GM23338 (cell line): ENCODE data around the gene HIF3A. TPM values are rescaled to one million over a fixed set of nuclear protein-coding genes. Genes with fewer than 3 reads are reported as not detected.

ENCODE experiments used
- ATAC-seq: fragments of 200-7000 bp; cut with Tn5 transposase; 3 replicates; pipeline ENCODE4 v1.9.1; 2020
- DNase-seq: peaks from one replicate; pipeline ENCODE4 v3.0.0-alpha.2; 2015; ENCODE audit warnings: low spot score
- H2AFZ ChIP-seq: fragments of 200-600 bp; sonication (generic); 2 replicates; pipeline ENCODE4 v1.8.0; 2016; ENCODE audit warnings: antibody characterized with exemption, mild to moderate bottlenecking, moderate library complexity
- H3F3A ChIP-seq: fragments of 200-600 bp; sonication (generic); replicated peaks from 2 replicates; pipeline ENCODE4 v1.8.0; 2017; ENCODE audit warnings: antibody characterized with exemption, mixed run types, low read depth
- H3K27ac ChIP-seq: fragments of 200-600 bp; sonication (generic); 2 replicates; pipeline ENCODE4 v1.6.1; 2016; ENCODE audit warnings: low read depth
- H3K27me3 ChIP-seq: fragments of 200-600 bp; sonication (generic); 2 replicates; pipeline ENCODE4 v1.8.0; 2016; ENCODE audit warnings: mild to moderate bottlenecking, mixed run types, moderate library complexity; ENCODE audit not compliant: insufficient read depth
- H3K36me3 ChIP-seq: fragments of 200-600 bp; sonication (generic); 2 replicates; pipeline ENCODE4 v1.8.0; 2016; ENCODE audit warnings: mild to moderate bottlenecking; ENCODE audit not compliant: insufficient read depth
- H3K4me1 ChIP-seq: fragments of 200-600 bp; sonication (generic); 2 replicates; pipeline ENCODE4 v1.8.0; 2016; ENCODE audit warnings: mild to moderate bottlenecking, moderate library complexity; ENCODE audit not compliant: insufficient read depth
- H3K4me2 ChIP-seq: fragments of 200-600 bp; sonication (generic); 2 replicates; pipeline ENCODE4 v1.7.1; 2017; ENCODE audit warnings: mixed run types
- H3K4me3 ChIP-seq: fragments of 200-600 bp; sonication (generic); 2 replicates; pipeline ENCODE4 v1.6.1; 2016; ENCODE audit warnings: mixed run types
- H3K79me2 ChIP-seq: fragments of 200-600 bp; sonication (generic); replicated peaks from 2 replicates; pipeline ENCODE4 v1.8.0; 2017; ENCODE audit warnings: mild to moderate bottlenecking; ENCODE audit not compliant: insufficient read depth
- H3K9me2 ChIP-seq: fragments of 200-600 bp; sonication (generic); 2 replicates; pipeline ENCODE4 v1.8.0; 2017; ENCODE audit not compliant: insufficient read depth
- H4K20me1 ChIP-seq: fragments of 200-600 bp; sonication (generic); replicated peaks from 2 replicates; pipeline ENCODE4 v1.8.0; 2017; ENCODE audit warnings: mild to moderate bottlenecking; ENCODE audit not compliant: insufficient read depth
- H3K27ac Mint-ChIP-seq: 2 replicates; pipeline ENCODE4 v1.8.0; 2020; ENCODE audit warnings: inconsistent platforms, mild to moderate bottlenecking, moderate library complexity, mixed read lengths
- H3K27me3 Mint-ChIP-seq: 3 replicates; pipeline ENCODE4 v1.8.0; 2022; ENCODE audit warnings: low read depth, mild to moderate bottlenecking, moderate library complexity, mixed read lengths, inconsistent platforms; ENCODE audit not compliant: insufficient read depth, poor library complexity
- H3K36me3 Mint-ChIP-seq: 3 replicates; pipeline ENCODE4 v1.8.0; 2021; ENCODE audit warnings: low read depth, mild to moderate bottlenecking, inconsistent platforms, moderate library complexity, mixed read lengths
- H3K4me1 Mint-ChIP-seq: 3 replicates; pipeline ENCODE4 v1.8.0; 2020; ENCODE audit warnings: mild to moderate bottlenecking, inconsistent platforms, mixed read lengths
- H3K4me3 Mint-ChIP-seq: 3 replicates; pipeline ENCODE4 v1.8.0; 2021; ENCODE audit warnings: moderate library complexity, mild to moderate bottlenecking, inconsistent platforms, mixed read lengths
- H3K9me3 Mint-ChIP-seq: 3 replicates; pipeline ENCODE4 v1.8.0; 2020; ENCODE audit warnings: moderate library complexity, mild to moderate bottlenecking, inconsistent platforms, mixed read lengths
- CREB1 ChIP-seq: fragments of 250-450 bp; sonication (Bioruptor Pico); IDR thresholded peaks from 2 replicates; pipeline ENCODE4 v1.5.0; 2020; ENCODE audit warnings: low read depth, mild to moderate bottlenecking, moderate library complexity
- EZH2 ChIP-seq: fragments of 200-600 bp; sonication (generic); IDR thresholded peaks from one replicate; pipeline ENCODE4 v1.8.0; 2017; ENCODE audit warnings: antibody characterized with exemption, mild to moderate bottlenecking, low read depth; ENCODE audit not compliant: unreplicated experiment
- EZH2phosphoT487 ChIP-seq: fragments of 200-600 bp; sonication (generic); IDR thresholded peaks from one replicate; pipeline ENCODE4 v1.8.1; 2018; ENCODE audit warnings: antibody characterized with exemption; ENCODE audit not compliant: unreplicated experiment
- JUNB ChIP-seq: IDR thresholded peaks from one replicate; pipeline ENCODE4 v1.6.1; 2016; ENCODE audit warnings: antibody characterized with exemption; ENCODE audit not compliant: unreplicated experiment
- NANOG ChIP-seq: IDR thresholded peaks from 2 replicates; pipeline ENCODE4 v1.6.1; 2016; ENCODE audit warnings: antibody characterized with exemption, borderline replicate concordance
- POLR2AphosphoS5 ChIP-seq: IDR thresholded peaks from 2 replicates; pipeline ENCODE4 v1.6.1; 2016; ENCODE audit warnings: antibody characterized with exemption, low read depth
- STAT1 ChIP-seq: IDR thresholded peaks from one replicate; pipeline ENCODE4 v1.6.1; 2016; ENCODE audit warnings: antibody characterized with exemption; ENCODE audit not compliant: unreplicated experiment
- ZNF114 ChIP-seq: fragments of 250-450 bp; sonication (Bioruptor Pico); IDR thresholded peaks from 2 replicates; pipeline ENCODE4 v1.5.0; 2020; ENCODE audit warnings: mild to moderate bottlenecking, moderate library complexity
- ZNF331 ChIP-seq: fragments of 250-450 bp; sonication (Bioruptor Pico); IDR thresholded peaks from 2 replicates; pipeline ENCODE4 v1.5.0; 2020; ENCODE audit warnings: low read depth, mild to moderate bottlenecking, moderate library complexity
- polyA plus RNA-seq: library from polyadenylated mRNA; unstranded; fragments of >200 nt; fragmentation: Nextera tagmentation; extraction: Ambion mirVana; gene quantifications from 2 replicates; pipeline ENCODE4 v1.2.1, GENCODE V29; 2016
- total RNA-seq: library from RNA; depleted of rRNA; stranded (reverse); fragments of >200 nt; shearing (Covaris generic); gene quantifications from 2 replicates; pipeline ENCODE4 v1.2.3, GENCODE V29; 2014
- TF ChIP-seq, protein P1 (sequence below): IDR thresholded peaks from 2 replicates; pipeline ENCODE4 v1.6.1; 2016; ENCODE audit warnings: antibody characterized with exemption
- TF ChIP-seq, protein P2 (sequence below): fragments of 250-450 bp; sonication (Bioruptor Pico); IDR thresholded peaks from 2 replicates; pipeline ENCODE4 v1.5.0; 2020; ENCODE audit warnings: mild to moderate bottlenecking, moderate library complexity

HIF3A gene
- total and polyA plus RNA-seq, 2 experiments from 2014 or later = 20.4 to 70.5 TPM

DNA sequence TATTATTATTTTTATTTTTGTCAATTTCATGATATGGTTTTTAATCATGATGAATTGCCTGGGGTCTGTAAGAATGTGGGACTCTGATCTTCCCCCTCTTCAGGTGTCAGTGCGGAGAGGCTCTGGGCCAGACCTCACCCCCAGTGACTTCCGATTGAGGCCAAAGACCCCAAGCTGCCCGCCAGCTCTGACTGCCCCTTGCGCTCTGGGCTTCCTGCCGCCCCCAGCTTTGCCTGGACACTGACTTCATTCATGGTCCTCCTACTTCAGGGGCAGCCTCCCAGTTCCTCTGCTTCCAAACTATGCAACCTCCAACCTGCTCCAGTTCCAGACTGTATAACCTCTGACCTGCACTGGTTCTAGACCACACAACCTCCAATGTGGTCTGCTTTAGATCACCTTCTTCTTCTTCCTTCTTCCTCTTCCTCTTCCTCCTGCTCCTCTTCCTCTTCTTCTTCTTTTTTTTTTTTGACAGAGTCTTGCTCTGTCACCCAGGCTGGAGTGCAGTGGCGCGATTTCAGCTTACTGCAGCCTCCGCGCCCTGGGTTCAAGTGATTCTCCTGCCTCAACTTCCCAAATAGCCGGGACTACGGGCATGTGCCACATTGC, 43.3 kb downstream of the HIF3A start:
- no peaks in the 10 kb centered on the region for H3K36me3 ChIP-seq
- TF ChIP-seq ZNF331 (CRISPR knock-in tag) (no peak), JUNB (no peak)
- TF ChIP-seq, protein P1, sequence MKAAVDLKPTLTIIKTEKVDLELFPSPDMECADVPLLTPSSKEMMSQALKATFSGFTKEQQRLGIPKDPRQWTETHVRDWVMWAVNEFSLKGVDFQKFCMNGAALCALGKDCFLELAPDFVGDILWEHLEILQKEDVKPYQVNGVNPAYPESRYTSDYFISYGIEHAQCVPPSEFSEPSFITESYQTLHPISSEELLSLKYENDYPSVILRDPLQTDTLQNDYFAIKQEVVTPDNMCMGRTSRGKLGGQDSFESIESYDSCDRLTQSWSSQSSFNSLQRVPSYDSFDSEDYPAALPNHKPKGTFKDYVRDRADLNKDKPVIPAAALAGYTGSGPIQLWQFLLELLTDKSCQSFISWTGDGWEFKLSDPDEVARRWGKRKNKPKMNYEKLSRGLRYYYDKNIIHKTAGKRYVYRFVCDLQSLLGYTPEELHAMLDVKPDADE = no peak
- H2AFZ ChIP-seq = no peak overlapping the region
- H3K27me3 ChIP-seq = peaks cover 5% of the 10 kb centered on the region; the same call in 1 of the 2 replicates
- no peak overlapping the region for H3K4me3 ChIP-seq
- no peak for DNase-seq
- no peak overlapping the region for H3K4me3 Mint-ChIP-seq
- H3K27ac ChIP-seq = no peak overlapping the region
- H3K27ac Mint-ChIP-seq = no peak overlapping the region
- peaks cover 9% of the 10 kb centered on the region; the same call in 2 of the 3 replicates for H3K36me3 Mint-ChIP-seq
- ATAC-seq = no peak
- H3K27me3 Mint-ChIP-seq = peaks cover 4% of the 10 kb centered on the region
- H3F3A ChIP-seq = no peaks in the 10 kb centered on the region
- no peaks in the 10 kb centered on the region for H3K9me2 ChIP-seq
- no peaks in the 10 kb centered on the region; the same call in 2 of the 3 replicates for H3K9me3 Mint-ChIP-seq
- no peaks in the 10 kb centered on the region for H3K4me1 ChIP-seq
- H4K20me1 ChIP-seq = no peaks in the 10 kb centered on the region
- no peaks in the 10 kb centered on the region for H3K79me2 ChIP-seq
- no peak overlapping the region for H3K4me2 ChIP-seq
- H3K4me1 Mint-ChIP-seq = peaks cover 5% of the 10 kb centered on the region; the same call in 2 of the 3 replicates

DNA sequence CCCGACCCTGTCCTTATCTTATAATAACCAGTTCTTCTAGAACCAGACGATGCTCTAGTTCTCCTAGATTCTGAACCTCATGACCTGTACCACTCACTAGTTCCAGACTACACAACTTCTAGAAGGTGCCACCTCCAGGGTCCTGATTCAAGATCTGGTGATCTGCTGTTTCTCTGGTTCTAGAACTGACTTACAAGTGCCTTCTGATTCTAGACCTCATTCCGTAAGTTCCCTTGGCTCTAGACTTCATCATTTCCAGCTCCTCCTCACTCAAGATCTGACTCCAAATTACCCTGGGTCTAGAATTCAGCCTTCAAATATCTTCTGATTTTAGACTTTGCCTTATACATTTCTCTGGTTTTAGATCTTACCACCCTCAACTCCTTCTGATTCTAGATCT, 45.1 kb downstream of the HIF3A start:
- H3K4me3 ChIP-seq = no peak overlapping the region
- no peaks in the 10 kb centered on the region for H3K4me1 ChIP-seq
- H3K27ac Mint-ChIP-seq = no peak overlapping the region
- no peaks in the 10 kb centered on the region for H3K36me3 ChIP-seq
- H3K4me2 ChIP-seq = no peak overlapping the region
- peaks cover 4% of the 10 kb centered on the region for H3K27me3 Mint-ChIP-seq
- no peak overlapping the region for H3K4me3 Mint-ChIP-seq
- no peaks in the 10 kb centered on the region for H3K79me2 ChIP-seq
- H2AFZ ChIP-seq = no peak overlapping the region
- peaks cover 5% of the 10 kb centered on the region; the same call in 1 of the 2 replicates for H3K27me3 ChIP-seq
- H3F3A ChIP-seq = no peaks in the 10 kb centered on the region
- DNase-seq (no peak), ATAC-seq (no peak)
- peaks cover 8% of the 10 kb centered on the region; the same call in 2 of the 3 replicates for H3K36me3 Mint-ChIP-seq
- peaks cover 5% of the 10 kb centered on the region; the same call in 2 of the 3 replicates for H3K4me1 Mint-ChIP-seq
- no peaks in the 10 kb centered on the region for H4K20me1 ChIP-seq
- H3K9me3 Mint-ChIP-seq = peaks cover 3% of the 10 kb centered on the region; the same call in 1 of the 3 replicates
- no peak overlapping the region for H3K27ac ChIP-seq
- no peaks in the 10 kb centered on the region for H3K9me2 ChIP-seq
- TF ChIP-seq CREB1 (no peak), STAT1 (no peak), POLR2AphosphoS5 (no peak), EZH2phosphoT487 (no peak), JUNB (no peak), ZNF114 (CRISPR knock-in tag) (no peak), ZNF331 (CRISPR knock-in tag) (no peak), NANOG (no peak), EZH2 (no peak)
- TF ChIP-seq, protein P1 = no peak
- TF ChIP-seq, protein P2, sequence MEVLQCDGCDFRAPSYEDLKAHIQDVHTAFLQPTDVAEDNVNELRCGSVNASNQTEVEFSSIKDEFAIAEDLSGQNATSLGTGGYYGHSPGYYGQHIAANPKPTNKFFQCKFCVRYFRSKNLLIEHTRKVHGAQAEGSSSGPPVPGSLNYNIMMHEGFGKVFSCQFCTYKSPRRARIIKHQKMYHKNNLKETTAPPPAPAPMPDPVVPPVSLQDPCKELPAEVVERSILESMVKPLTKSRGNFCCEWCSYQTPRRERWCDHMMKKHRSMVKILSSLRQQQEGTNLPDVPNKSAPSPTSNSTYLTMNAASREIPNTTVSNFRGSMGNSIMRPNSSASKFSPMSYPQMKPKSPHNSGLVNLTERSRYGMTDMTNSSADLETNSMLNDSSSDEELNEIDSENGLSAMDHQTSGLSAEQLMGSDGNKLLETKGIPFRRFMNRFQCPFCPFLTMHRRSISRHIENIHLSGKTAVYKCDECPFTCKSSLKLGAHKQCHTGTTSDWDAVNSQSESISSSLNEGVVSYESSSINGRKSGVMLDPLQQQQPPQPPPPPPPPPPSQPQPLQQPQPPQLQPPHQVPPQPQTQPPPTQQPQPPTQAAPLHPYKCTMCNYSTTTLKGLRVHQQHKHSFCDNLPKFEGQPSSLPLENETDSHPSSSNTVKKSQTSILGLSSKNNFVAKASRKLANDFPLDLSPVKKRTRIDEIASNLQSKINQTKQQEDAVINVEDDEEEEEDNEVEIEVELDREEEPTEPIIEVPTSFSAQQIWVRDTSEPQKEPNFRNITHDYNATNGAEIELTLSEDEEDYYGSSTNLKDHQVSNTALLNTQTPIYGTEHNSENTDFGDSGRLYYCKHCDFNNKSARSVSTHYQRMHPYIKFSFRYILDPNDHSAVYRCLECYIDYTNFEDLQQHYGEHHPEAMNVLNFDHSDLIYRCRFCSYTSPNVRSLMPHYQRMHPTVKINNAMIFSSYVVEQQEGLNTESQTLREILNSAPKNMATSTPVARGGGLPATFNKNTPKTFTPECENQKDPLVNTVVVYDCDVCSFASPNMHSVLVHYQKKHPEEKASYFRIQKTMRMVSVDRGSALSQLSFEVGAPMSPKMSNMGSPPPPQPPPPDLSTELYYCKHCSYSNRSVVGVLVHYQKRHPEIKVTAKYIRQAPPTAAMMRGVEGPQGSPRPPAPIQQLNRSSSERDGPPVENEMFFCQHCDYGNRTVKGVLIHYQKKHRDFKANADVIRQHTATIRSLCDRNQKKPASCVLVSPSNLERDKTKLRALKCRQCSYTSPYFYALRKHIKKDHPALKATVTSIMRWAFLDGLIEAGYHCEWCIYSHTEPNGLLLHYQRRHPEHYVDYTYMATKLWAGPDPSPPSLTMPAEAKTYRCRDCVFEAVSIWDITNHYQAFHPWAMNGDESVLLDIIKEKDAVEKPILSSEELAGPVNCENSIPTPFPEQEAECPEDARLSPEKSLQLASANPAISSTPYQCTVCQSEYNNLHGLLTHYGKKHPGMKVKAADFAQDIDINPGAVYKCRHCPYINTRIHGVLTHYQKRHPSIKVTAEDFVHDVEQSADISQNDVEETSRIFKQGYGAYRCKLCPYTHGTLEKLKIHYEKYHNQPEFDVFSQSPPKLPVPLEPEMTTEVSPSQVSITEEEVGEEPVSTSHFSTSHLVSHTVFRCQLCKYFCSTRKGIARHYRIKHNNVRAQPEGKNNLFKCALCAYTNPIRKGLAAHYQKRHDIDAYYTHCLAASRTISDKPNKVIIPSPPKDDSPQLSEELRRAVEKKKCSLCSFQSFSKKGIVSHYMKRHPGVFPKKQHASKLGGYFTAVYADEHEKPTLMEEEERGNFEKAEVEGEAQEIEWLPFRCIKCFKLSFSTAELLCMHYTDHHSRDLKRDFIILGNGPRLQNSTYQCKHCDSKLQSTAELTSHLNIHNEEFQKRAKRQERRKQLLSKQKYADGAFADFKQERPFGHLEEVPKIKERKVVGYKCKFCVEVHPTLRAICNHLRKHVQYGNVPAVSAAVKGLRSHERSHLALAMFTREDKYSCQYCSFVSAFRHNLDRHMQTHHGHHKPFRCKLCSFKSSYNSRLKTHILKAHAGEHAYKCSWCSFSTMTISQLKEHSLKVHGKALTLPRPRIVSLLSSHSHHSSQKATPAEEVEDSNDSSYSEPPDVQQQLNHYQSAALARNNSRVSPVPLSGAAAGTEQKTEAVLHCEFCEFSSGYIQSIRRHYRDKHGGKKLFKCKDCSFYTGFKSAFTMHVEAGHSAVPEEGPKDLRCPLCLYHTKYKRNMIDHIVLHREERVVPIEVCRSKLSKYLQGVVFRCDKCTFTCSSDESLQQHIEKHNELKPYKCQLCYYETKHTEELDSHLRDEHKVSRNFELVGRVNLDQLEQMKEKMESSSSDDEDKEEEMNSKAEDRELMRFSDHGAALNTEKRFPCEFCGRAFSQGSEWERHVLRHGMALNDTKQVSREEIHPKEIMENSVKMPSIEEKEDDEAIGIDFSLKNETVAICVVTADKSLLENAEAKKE (CRISPR knock-in tag) = no peak
